ENCODE results near the gene CDC37L1. TPM values are rescaled to one million over a fixed set of nuclear protein-coding genes. Genes with fewer than 3 reads are reported as not detected.

The CDC37L1 gene
- total RNA-seq, 1 donor from 2014 or later = 12.3 TPM

GRCh38 chr9:4704129-4704528 is 24.8 kb downstream of the CDC37L1 start:
- ATAC-seq (ENCODE audit: low read depth) (no peak), DNase-seq (no peak)
- no peak for TF ChIP-seq CTCF (IDR thresholded peaks at IDR 0.05)
- H3K4me3 Mint-ChIP-seq = no peak overlapping the region
- H3K27me3 Mint-ChIP-seq = no peaks in the 10 kb centered on the region
- H3K36me3 Mint-ChIP-seq (ENCODE audit: low read depth) = peaks cover 67% of the 10 kb centered on the region
- no peak overlapping the region for H3K27ac Mint-ChIP-seq
- no peaks in the 10 kb centered on the region for H3K9me3 Mint-ChIP-seq
- no peaks in the 10 kb centered on the region for H3K4me1 Mint-ChIP-seq
- intact Hi-C loops (cut with micrococcal nuclease) = no loop called here
- CTCF ChIA-PET = no interaction called here
- POLR2A ChIA-PET = no interaction called here

DNA sequence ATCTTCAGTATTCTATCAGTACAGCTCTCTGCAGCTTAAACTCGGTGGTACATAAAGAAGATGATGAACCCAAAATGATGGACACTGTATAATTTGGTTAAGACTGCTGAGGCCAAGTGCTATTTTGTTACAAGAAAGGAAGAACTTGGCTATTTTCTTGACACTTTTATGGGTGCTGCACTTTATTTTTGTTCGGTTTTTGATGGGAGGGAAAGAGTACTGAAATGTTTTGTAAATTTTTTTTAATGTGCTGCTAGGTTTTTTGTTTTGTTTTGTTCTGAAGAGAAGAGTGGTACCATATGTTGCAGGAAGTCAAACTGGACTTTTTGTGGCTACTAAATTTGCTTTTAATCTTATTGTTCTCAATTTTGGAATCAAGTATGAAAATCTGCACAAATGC is 26.7 kb downstream of the CDC37L1 start:
- Mint-ChIP-seq H3K27ac (peak overlapping the region; percentile 16), H3K4me1 (no peaks in the 10 kb centered on the region), H3K27me3 (no peaks in the 10 kb centered on the region), H3K36me3 (ENCODE audit: low read depth) (peaks cover 67% of the 10 kb centered on the region), H3K4me3 (no peak overlapping the region), H3K9me3 (no peaks in the 10 kb centered on the region)
- CTCF ChIA-PET = no interaction called here
- no peak for TF ChIP-seq CTCF (IDR thresholded peaks at IDR 0.05)
- DNase-seq = no peak
- no peak for ATAC-seq (ENCODE audit: low read depth)
- intact Hi-C loops (cut with micrococcal nuclease) = no loop called here
- POLR2A ChIA-PET = no interaction called here

GRCh38 chr9:4706971-4707622 is 27.7 kb downstream of the CDC37L1 start:
- intact Hi-C loops (cut with micrococcal nuclease) = no loop called here
- ChIA-PET POLR2A (no interaction called here), CTCF (no interaction called here)
- Mint-ChIP-seq H3K27me3 (no peaks in the 10 kb centered on the region), H3K4me3 (no peak overlapping the region), H3K36me3 (ENCODE audit: low read depth) (peaks cover 66% of the 10 kb centered on the region), H3K4me1 (no peaks in the 10 kb centered on the region), H3K27ac (peak overlapping the region; percentile 12), H3K9me3 (no peaks in the 10 kb centered on the region)
- DNase-seq (no peak), ATAC-seq (ENCODE audit: low read depth) (no peak)
- no peak for TF ChIP-seq CTCF (IDR thresholded peaks at IDR 0.05)

GRCh38 chr9:4709380-4709779 is 30.0 kb downstream of the CDC37L1 start:
- POLR2A ChIA-PET = no interaction called here
- H3K36me3 Mint-ChIP-seq (ENCODE audit: low read depth) = peaks cover 61% of the 10 kb centered on the region
- no peak for ATAC-seq (ENCODE audit: low read depth)

GRCh38 chr9:4713849-4714248 is 34.5 kb downstream of the CDC37L1 start:
- Mint-ChIP-seq H3K36me3 (ENCODE audit: low read depth) (peaks cover 79% of the 10 kb centered on the region), H3K27ac (no peak overlapping the region), H3K9me3 (peaks cover 4% of the 10 kb centered on the region), H3K4me3 (no peak overlapping the region), H3K4me1 (peaks cover 4% of the 10 kb centered on the region), H3K27me3 (no peaks in the 10 kb centered on the region)
- ChIA-PET CTCF (no interaction called here), POLR2A (no interaction called here)
- DNase-seq (no peak), ATAC-seq (ENCODE audit: low read depth) (no peak)
- TF ChIP-seq CTCF (IDR thresholded peaks at IDR 0.05) = no peak
- intact Hi-C loops (cut with micrococcal nuclease) = no loop called here

More at GRCh38 chr9:4709380-4709779, 30.0 kb downstream of the CDC37L1 start:
- CTCF ChIA-PET = no interaction called here
- Mint-ChIP-seq H3K27ac (no peak overlapping the region), H3K4me3 (no peak overlapping the region), H3K4me1 (peaks cover 4% of the 10 kb centered on the region), H3K27me3 (no peaks in the 10 kb centered on the region), H3K9me3 (peaks cover 4% of the 10 kb centered on the region)
- no peak for DNase-seq
- TF ChIP-seq CTCF (IDR thresholded peaks at IDR 0.05) = no peak
- intact Hi-C loops (cut with micrococcal nuclease) = no loop called here

All from activated B cell treated with CpG ODN at 0.5 μM for 24 hours (primary cell).